Measurements from ENCODE around the gene RNPS1.

The RNPS1 gene

GRCh38 chr16:2284797-2285576 is 17.1 kb upstream of the RNPS1 start:
- DNase-seq (ENCODE audit: low read depth in 1 of 2, low spot score in 1 of 2) = no peak
- Histone ChIP-seq H3K27me3 (ENCODE audit: insufficient read depth, poor library complexity, severe bottlenecking) (no peaks in the 10 kb centered on the region), H3K27ac (replicated peaks) (no peak overlapping the region), H3K4me3 (replicated peaks; ENCODE audit: insufficient read depth, low read length) (no peak overlapping the region)
- TF ChIP-seq POLR2AphosphoS5 (IDR thresholded peaks at IDR 0.05; ENCODE audit: low read depth) (no peak), SPI1 (IDR thresholded peaks at IDR 0.05; ENCODE audit: borderline replicate concordance, low read depth) (no peak), REST (IDR thresholded peaks at IDR 0.05; ENCODE audit: insufficient replicate concordance, low read depth) (no peak), GABPA (IDR thresholded peaks at IDR 0.05; ENCODE audit: low read depth) (no peak), CTCF (IDR thresholded peaks at IDR 0.05; ENCODE audit: insufficient read depth, low read length) (no peak)

GRCh38 chr16:2284001-2284770 is 16.3 kb upstream of the RNPS1 start:
- Histone ChIP-seq H3K27ac (replicated peaks) (no peak overlapping the region), H3K4me3 (replicated peaks; ENCODE audit: insufficient read depth, low read length) (no peak overlapping the region), H3K27me3 (ENCODE audit: insufficient read depth, poor library complexity, severe bottlenecking) (no peaks in the 10 kb centered on the region)
- no peak for TF ChIP-seq SPI1 (IDR thresholded peaks at IDR 0.05; ENCODE audit: borderline replicate concordance, low read depth)
- no peak for TF ChIP-seq REST (IDR thresholded peaks at IDR 0.05; ENCODE audit: insufficient replicate concordance, low read depth)
- no peak for TF ChIP-seq GABPA (IDR thresholded peaks at IDR 0.05; ENCODE audit: low read depth)
- no peak for TF ChIP-seq POLR2AphosphoS5 (IDR thresholded peaks at IDR 0.05; ENCODE audit: low read depth)
- no peak for TF ChIP-seq CTCF (IDR thresholded peaks at IDR 0.05; ENCODE audit: insufficient read depth, low read length)
- DNase-seq (ENCODE audit: low read depth in 1 of 2, low spot score in 1 of 2) = no peak

- Histone ChIP-seq H3K27me3 (ENCODE audit: insufficient read depth, poor library complexity, severe bottlenecking) (no peaks in the 10 kb centered on the region), H3K4me3 (replicated peaks; ENCODE audit: insufficient read depth, low read length) (no peak overlapping the region), H3K27ac (replicated peaks) (no peak overlapping the region)
- no peak for DNase-seq (ENCODE audit: low read depth in 1 of 2, low spot score in 1 of 2)
- no peak for TF ChIP-seq GABPA (IDR thresholded peaks at IDR 0.05; ENCODE audit: low read depth)
- TF ChIP-seq POLR2AphosphoS5 (IDR thresholded peaks at IDR 0.05; ENCODE audit: low read depth) = no peak
- no peak for TF ChIP-seq SPI1 (IDR thresholded peaks at IDR 0.05; ENCODE audit: borderline replicate concordance, low read depth)
- TF ChIP-seq CTCF (IDR thresholded peaks at IDR 0.05; ENCODE audit: insufficient read depth, low read length) = no peak
- no peak for TF ChIP-seq REST (IDR thresholded peaks at IDR 0.05; ENCODE audit: insufficient replicate concordance, low read depth)
Measured at GRCh38 chr16:2282866-2283555, 15.1 kb upstream of the RNPS1 start.
